SU-DHL-6 (cell line): ENCODE measurements around the gene OR9Q1.

Experiments
- H2AFZ ChIP-seq: fragments of 200-600 bp; sonication (generic); 2 replicates; pipeline ENCODE4 v1.6.1; 2014; ENCODE audit warnings: low read depth, mild to moderate bottlenecking, moderate library complexity, mixed read lengths, antibody characterized with exemption, low read length; ENCODE audit not compliant: severe bottlenecking
- H3F3A ChIP-seq: fragments of 200-600 bp; shearing (Covaris generic); 2 replicates; pipeline ENCODE4 v1.6.0; 2016; ENCODE audit warnings: antibody characterized with exemption, mild to moderate bottlenecking; ENCODE audit not compliant: insufficient read depth
- H3K27ac ChIP-seq: fragments of 200-600 bp; sonication (generic); 2 replicates; pipeline ENCODE4 v1.5.1; 2016; ENCODE audit warnings: low read depth, mild to moderate bottlenecking, low read length, moderate library complexity, mixed read lengths
- H3K27me3 ChIP-seq: fragments of 200-600 bp; sonication (generic), shearing (Covaris generic); 2 replicates; pipeline ENCODE4 v1.6.0; 2014; ENCODE audit warnings: mild to moderate bottlenecking, low read length
- H3K36me3 ChIP-seq: fragments of 200-600 bp; sonication (generic); 2 replicates; pipeline ENCODE4 v1.6.1; 2014; ENCODE audit warnings: mild to moderate bottlenecking, low read length, mixed read lengths
- H3K4me2 ChIP-seq: fragments of 300-600, 200-600 bp; shearing (Covaris generic), sonication (generic); 2 replicates; pipeline ENCODE4 v1.6.0; 2014; ENCODE audit warnings: low read length, low read depth, mild to moderate bottlenecking; ENCODE audit not compliant: poor library complexity, severe bottlenecking
- H3K4me3 ChIP-seq: fragments of 200-600 bp; sonication (generic); 2 replicates; pipeline ENCODE4 v1.5.1; 2014; ENCODE audit warnings: antibody characterized with exemption, low read length, mild to moderate bottlenecking, mixed read lengths; ENCODE audit not compliant: insufficient read depth, poor library complexity, severe bottlenecking
- H3K79me2 ChIP-seq: fragments of 200-600 bp; sonication (generic); 2 replicates; pipeline ENCODE4 v1.6.1; 2014; ENCODE audit warnings: mild to moderate bottlenecking, low read length, moderate library complexity; ENCODE audit not compliant: insufficient read depth
- H3K9ac ChIP-seq: fragments of 200-600 bp; sonication (generic); 2 replicates; pipeline ENCODE4 v1.7.0; 2014; ENCODE audit warnings: mild to moderate bottlenecking, low read length
- H3K9me2 ChIP-seq: fragments of 200-600 bp; sonication (generic); replicated peaks from 2 replicates; pipeline ENCODE4 v1.6.1; 2014; ENCODE audit warnings: low read length; ENCODE audit not compliant: insufficient read depth
- H3K9me3 ChIP-seq: fragments of 200-600 bp; sonication (generic); 2 replicates; pipeline ENCODE4 v1.6.1; 2014; ENCODE audit warnings: low read length, mixed read lengths; ENCODE audit not compliant: insufficient read depth
- H4K20me1 ChIP-seq: fragments of 200-600 bp; sonication (generic); 2 replicates; pipeline ENCODE4 v1.6.1; 2014; ENCODE audit warnings: low read depth, mild to moderate bottlenecking, antibody characterized with exemption, low read length, moderate library complexity, mixed read lengths
- EZH2phosphoT487 ChIP-seq: fragments of 200-600 bp; sonication (generic), shearing (Covaris generic); conservative IDR thresholded peaks from 2 replicates; pipeline ENCODE4 v1.6.1; 2018; ENCODE audit warnings: mild to moderate bottlenecking, antibody characterized with exemption, low read length, moderate library complexity, mixed read lengths
- TF ChIP-seq, protein P1 (sequence below): fragments of 200-600 bp; sonication (generic); IDR thresholded peaks from one replicate; pipeline ENCODE4 v1.5.1; 2017; ENCODE audit warnings: antibody characterized with exemption, mild to moderate bottlenecking, low read length, moderate library complexity; ENCODE audit not compliant: insufficient read depth, poor library complexity, severe bottlenecking

The OR9Q1 gene

GRCh38 chr11:58027341-58027740 lies 3.7 kb downstream of the OR9Q1 start:
- H3K79me2 ChIP-seq = no peaks in the 10 kb centered on the region
- H3K36me3 ChIP-seq = no peaks in the 10 kb centered on the region
- no peak overlapping the region for H3K9ac ChIP-seq
- H3K9me3 ChIP-seq = no peaks in the 10 kb centered on the region
- no peaks in the 10 kb centered on the region for H4K20me1 ChIP-seq
- H2AFZ ChIP-seq = no peak overlapping the region
- H3K9me2 ChIP-seq = no peaks in the 10 kb centered on the region
- no peak overlapping the region for H3K4me2 ChIP-seq
- H3F3A ChIP-seq = no peaks in the 10 kb centered on the region
- TF ChIP-seq, protein P1, sequence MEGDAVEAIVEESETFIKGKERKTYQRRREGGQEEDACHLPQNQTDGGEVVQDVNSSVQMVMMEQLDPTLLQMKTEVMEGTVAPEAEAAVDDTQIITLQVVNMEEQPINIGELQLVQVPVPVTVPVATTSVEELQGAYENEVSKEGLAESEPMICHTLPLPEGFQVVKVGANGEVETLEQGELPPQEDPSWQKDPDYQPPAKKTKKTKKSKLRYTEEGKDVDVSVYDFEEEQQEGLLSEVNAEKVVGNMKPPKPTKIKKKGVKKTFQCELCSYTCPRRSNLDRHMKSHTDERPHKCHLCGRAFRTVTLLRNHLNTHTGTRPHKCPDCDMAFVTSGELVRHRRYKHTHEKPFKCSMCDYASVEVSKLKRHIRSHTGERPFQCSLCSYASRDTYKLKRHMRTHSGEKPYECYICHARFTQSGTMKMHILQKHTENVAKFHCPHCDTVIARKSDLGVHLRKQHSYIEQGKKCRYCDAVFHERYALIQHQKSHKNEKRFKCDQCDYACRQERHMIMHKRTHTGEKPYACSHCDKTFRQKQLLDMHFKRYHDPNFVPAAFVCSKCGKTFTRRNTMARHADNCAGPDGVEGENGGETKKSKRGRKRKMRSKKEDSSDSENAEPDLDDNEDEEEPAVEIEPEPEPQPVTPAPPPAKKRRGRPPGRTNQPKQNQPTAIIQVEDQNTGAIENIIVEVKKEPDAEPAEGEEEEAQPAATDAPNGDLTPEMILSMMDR = no peak
- no peak overlapping the region for H3K27ac ChIP-seq
- no peaks in the 10 kb centered on the region for H3K27me3 ChIP-seq
- no peak overlapping the region for H3K4me3 ChIP-seq

- Histone ChIP-seq H3K27me3 (no peaks in the 10 kb centered on the region), H3K36me3 (no peaks in the 10 kb centered on the region), H3K9ac (no peak overlapping the region), H3K4me2 (no peak overlapping the region), H3K9me3 (no peaks in the 10 kb centered on the region), H4K20me1 (no peaks in the 10 kb centered on the region), H3K27ac (no peak overlapping the region), H3F3A (no peaks in the 10 kb centered on the region), H3K4me3 (no peak overlapping the region), H3K9me2 (no peaks in the 10 kb centered on the region), H2AFZ (no peak overlapping the region), H3K79me2 (no peaks in the 10 kb centered on the region)
- TF ChIP-seq, protein P1 = no peak
- no peak for TF ChIP-seq EZH2phosphoT487
Measured at GRCh38 chr11:58028687-58029411, 5.2 kb downstream of the OR9Q1 start.

GRCh38 chr11:58030653-58031052 lies 7.0 kb downstream of the OR9Q1 start, which contains the start of gene OR6Q1:
OR6Q1 (plus strand) TSS chr11:58030953; CDS start chr11:58030953, 0 bp downstream.
- no peak within 1 kb of the TSS for H3K4me3 ChIP-seq
- no peaks in the 10 kb centered on the region for H3F3A ChIP-seq
- no peaks in the 10 kb centered on the region for H3K79me2 ChIP-seq
- TF ChIP-seq, protein P1 = no peak
- TF ChIP-seq EZH2phosphoT487 = no peak
- no peak within 1 kb of the TSS for H3K27ac ChIP-seq
- no peaks in the 10 kb centered on the region for H3K36me3 ChIP-seq
- H3K9ac ChIP-seq = no peak within 1 kb of the TSS
- no peak within 1 kb of the TSS for H3K4me2 ChIP-seq
- no peaks in the 10 kb centered on the region for H3K9me2 ChIP-seq
- no peaks in the 10 kb centered on the region for H3K9me3 ChIP-seq
- no peak within 1 kb of the TSS for H2AFZ ChIP-seq
- H4K20me1 ChIP-seq = no peaks in the 10 kb centered on the region
- no peaks in the 10 kb centered on the region for H3K27me3 ChIP-seq
